Measurements from ENCODE around the gene RIC1. TPM values are rescaled to one million over a fixed set of nuclear protein-coding genes. Genes with fewer than 3 reads are reported as not detected.

Gene RIC1
- polyA plus RNA-seq, 3 donors: 13.4 to 36.4 (median 16.3) TPM

GRCh38 chr9:5793812-5794211, 164.9 kb downstream of the RIC1 start:
- no peak for DNase-seq
- H2AFZ ChIP-seq (ENCODE audit: insufficient read depth, low read depth, low read length, poor library complexity, severe bottlenecking): no peak overlapping the region
- Mint-ChIP-seq H3K36me3 (peaks cover 38 to 44% of the 10 kb centered on the region in 2 donors), H3K9me3 (no peaks in the 10 kb centered on the region), H3K4me3 (no peak overlapping the region), H3K4me1 (peaks cover 1% of the 10 kb centered on the region), H3K27me3 (ENCODE audit: low read depth in 3 of 3) (no peaks in the 10 kb centered on the region), H3K27ac (no peak overlapping the region)
- H4K20me1 ChIP-seq (ENCODE audit: insufficient read depth, low read length): no peaks in the 10 kb centered on the region
- H3K27me3 ChIP-seq (ENCODE audit: control insufficient read depth in 2 of 2, insufficient read depth in 2 of 2, low read length in 2 of 2): no peaks in the 10 kb centered on the region
- no peak overlapping the region for H3K4me2 ChIP-seq (replicated peaks; ENCODE audit: extremely low read depth, low read length, poor library complexity, severe bottlenecking)
- no peak overlapping the region for H3K4me3 ChIP-seq (replicated peaks in 1 of 3; ENCODE audit: low read depth in 2 of 3, low read length in 3 of 3)
- no peak overlapping the region for H3K9ac ChIP-seq (ENCODE audit: insufficient read depth, low read length, poor library complexity, severe bottlenecking)
- 100% methylated on average over 1 of the region's 1 CpG for WGBS (ENCODE audit: insufficient coverage)
- no peak for TF ChIP-seq CTCF (IDR thresholded peaks at IDR 0.05)
- no peak overlapping the region for H3K27ac ChIP-seq (ENCODE audit: low read depth in 1 of 2, low read length in 2 of 2)
- no peaks in the 10 kb centered on the region for H3K4me1 ChIP-seq (ENCODE audit: control insufficient read depth in 1 of 2, insufficient read depth in 2 of 2, low read length in 2 of 2)
- peaks cover 7 to 37% of the 10 kb centered on the region in 2 donors for H3K36me3 ChIP-seq (replicated peaks in 1 of 2; ENCODE audit: control insufficient read depth in 1 of 2, insufficient read depth in 2 of 2, low read length in 2 of 2)
- H3K9me3 ChIP-seq (replicated peaks in 1 of 2; ENCODE audit: control insufficient read depth in 1 of 2, insufficient read depth in 1 of 2, low read length in 2 of 2): no peaks in the 10 kb centered on the region
- no peaks in the 10 kb centered on the region for H3K79me2 ChIP-seq (ENCODE audit: insufficient read depth, low read length)
- intact Hi-C loops (cut with micrococcal nuclease): no loop called here

- H3K4me3 ChIP-seq (replicated peaks in 1 of 3; ENCODE audit: low read depth in 2 of 3, low read length in 3 of 3): no peak overlapping the region
- H3K79me2 ChIP-seq (ENCODE audit: insufficient read depth, low read length): no peaks in the 10 kb centered on the region
- H3K27ac ChIP-seq (ENCODE audit: low read depth in 1 of 2, low read length in 2 of 2): no peak overlapping the region
- H4K20me1 ChIP-seq (ENCODE audit: insufficient read depth, low read length): no peaks in the 10 kb centered on the region
- H2AFZ ChIP-seq (ENCODE audit: insufficient read depth, low read depth, low read length, poor library complexity, severe bottlenecking): no peak overlapping the region
- no peak overlapping the region for H3K4me2 ChIP-seq (replicated peaks; ENCODE audit: extremely low read depth, low read length, poor library complexity, severe bottlenecking)
- Mint-ChIP-seq H3K4me1 (no peaks in the 10 kb centered on the region), H3K27me3 (ENCODE audit: low read depth in 3 of 3) (no peaks in the 10 kb centered on the region), H3K4me3 (no peak overlapping the region), H3K36me3 (peaks cover 27 to 34% of the 10 kb centered on the region in 2 donors), H3K9me3 (no peaks in the 10 kb centered on the region), H3K27ac (no peak overlapping the region)
- no peak for TF ChIP-seq CTCF (IDR thresholded peaks at IDR 0.05)
- no CpG with 5 or more reads among the region's 2 CpGs for WGBS (ENCODE audit: insufficient coverage)
- H3K36me3 ChIP-seq (replicated peaks in 1 of 2; ENCODE audit: control insufficient read depth in 1 of 2, insufficient read depth in 2 of 2, low read length in 2 of 2): peaks cover 9 to 37% of the 10 kb centered on the region in 2 donors
- H3K4me1 ChIP-seq (ENCODE audit: control insufficient read depth in 1 of 2, insufficient read depth in 2 of 2, low read length in 2 of 2): no peaks in the 10 kb centered on the region
- no peak for DNase-seq
- H3K27me3 ChIP-seq (ENCODE audit: control insufficient read depth in 2 of 2, insufficient read depth in 2 of 2, low read length in 2 of 2): no peaks in the 10 kb centered on the region
- intact Hi-C loops (cut with micrococcal nuclease): no loop called here
- H3K9me3 ChIP-seq (replicated peaks in 1 of 2; ENCODE audit: control insufficient read depth in 1 of 2, insufficient read depth in 1 of 2, low read length in 2 of 2): no peaks in the 10 kb centered on the region
- H3K9ac ChIP-seq (ENCODE audit: insufficient read depth, low read length, poor library complexity, severe bottlenecking): no peak overlapping the region
Observed at GRCh38 chr9:5796298-5796697, 167.4 kb downstream of the RIC1 start.
